HepG2 (cell line): ENCODE results near the gene NEK8. TPM values are rescaled to one million over a fixed set of nuclear protein-coding genes. Genes with fewer than 3 reads are reported as not detected.

ENCODE experiments used
- CERS6 ChIP-seq: sonication (generic); formaldehyde crosslinking; IDR thresholded peaks from 2 replicates; pipeline ENCODE4 v1.5.0; 2020; ENCODE audit warnings: missing genetic modification reagents
- ERF ChIP-seq: IDR thresholded peaks from 2 replicates; pipeline ENCODE4 v1.6.1; 2018; ENCODE audit warnings: missing biosample characterization, missing genetic modification reagents
- ZFP36 ChIP-seq: fragments of 150-350 bp; IDR thresholded peaks from 2 replicates; pipeline ENCODE4 v1.6.1; 2018; ENCODE audit warnings: borderline replicate concordance, low read length, low read depth; ENCODE audit not compliant: partially characterized antibody
- ZNF20 ChIP-seq: sonication (generic); formaldehyde crosslinking; IDR thresholded peaks from 2 replicates; pipeline ENCODE4 v1.4.0; 2020; ENCODE audit warnings: mild to moderate bottlenecking, moderate library complexity, missing genetic modification reagents
- ZNF354B ChIP-seq: sonication (generic); formaldehyde crosslinking; IDR thresholded peaks from 2 replicates; pipeline ENCODE4 v1.8.0; 2022; ENCODE audit warnings: mild to moderate bottlenecking, missing genetic modification reagents
- ZNF530 ChIP-seq: sonication (generic); formaldehyde crosslinking; IDR thresholded peaks from 2 replicates; pipeline ENCODE4 v1.5.0; 2020; ENCODE audit warnings: low read depth, mild to moderate bottlenecking, missing genetic modification reagents
- ZSCAN22 ChIP-seq: sonication (generic); formaldehyde crosslinking; IDR thresholded peaks from 2 replicates; pipeline ENCODE4 v1.4.0; 2020; ENCODE audit warnings: mild to moderate bottlenecking, missing genetic modification reagents
- ZSCAN5A ChIP-seq: sonication (generic); formaldehyde crosslinking; IDR thresholded peaks from 2 replicates; pipeline ENCODE4 v1.8.0; 2022; ENCODE audit warnings: mild to moderate bottlenecking, missing genetic modification reagents, borderline replicate concordance
- polyA plus RNA-seq, 8 experiments: library from polyadenylated mRNA; depleted of rRNA in 3 of 8; stranded (reverse) in 7 of 8; unstranded in 1 of 8; fragments of >200 nt; fragmentation: Illumina TruSeq in 4 of 8; extraction: Trizol in 4 of 8; gene quantifications; 2 replicates each; pipeline versions ENCODE4 v1.2.1 to v1.2.3, GENCODE V29; 2011 to 2016; ENCODE audit warnings: low read depth in 4 of 8, missing spikeins in 1 of 8, mixed read lengths in 1 of 8; ENCODE audit not compliant: insufficient read depth in 1 of 8
- total RNA-seq, 5 experiments: library from RNA; depleted of rRNA; stranded (reverse); fragments of >200 nt; fragmentation: Illumina TruSeq; extraction: Trizol; gene quantifications; 2 replicates each; pipeline ENCODE4 v1.2.3, GENCODE V29; 2016; ENCODE audit warnings: low read depth in 1 of 5
- TF ChIP-seq, protein P1 (sequence below): sonication (generic); formaldehyde crosslinking; IDR thresholded peaks from 2 replicates; pipeline ENCODE4 v1.4.0; 2020; ENCODE audit warnings: mild to moderate bottlenecking, missing genetic modification reagents
- TF ChIP-seq, protein P2 (sequence below): sonication (generic); IDR thresholded peaks from 2 replicates; pipeline ENCODE4 v1.6.1; 2016; ENCODE audit warnings: low read depth, borderline replicate concordance
- TF ChIP-seq, protein P3 (sequence below): sonication (generic); formaldehyde crosslinking; IDR thresholded peaks from 2 replicates; pipeline ENCODE4 v1.5.0; 2020; ENCODE audit warnings: mild to moderate bottlenecking, missing genetic modification reagents
- TF ChIP-seq, protein P4 (sequence below): fragments of 450-650 bp; IDR thresholded peaks from 2 replicates; pipeline ENCODE4 v1.6.1; 2017; ENCODE audit warnings: mild to moderate bottlenecking
- TF ChIP-seq, protein P5 (sequence below): sonication (generic); formaldehyde crosslinking; IDR thresholded peaks from 2 replicates; pipeline ENCODE4 v1.5.1; 2020; ENCODE audit warnings: missing genetic modification reagents, mild to moderate bottlenecking, borderline replicate concordance

Gene NEK8
- total and polyA plus RNA-seq, 2 of the 13 experiments (the other 11 are each of a cell fraction or from before 2014, with no cell fraction given), result 5.8 to 13.5 TPM

- TF ChIP-seq, protein P1, sequence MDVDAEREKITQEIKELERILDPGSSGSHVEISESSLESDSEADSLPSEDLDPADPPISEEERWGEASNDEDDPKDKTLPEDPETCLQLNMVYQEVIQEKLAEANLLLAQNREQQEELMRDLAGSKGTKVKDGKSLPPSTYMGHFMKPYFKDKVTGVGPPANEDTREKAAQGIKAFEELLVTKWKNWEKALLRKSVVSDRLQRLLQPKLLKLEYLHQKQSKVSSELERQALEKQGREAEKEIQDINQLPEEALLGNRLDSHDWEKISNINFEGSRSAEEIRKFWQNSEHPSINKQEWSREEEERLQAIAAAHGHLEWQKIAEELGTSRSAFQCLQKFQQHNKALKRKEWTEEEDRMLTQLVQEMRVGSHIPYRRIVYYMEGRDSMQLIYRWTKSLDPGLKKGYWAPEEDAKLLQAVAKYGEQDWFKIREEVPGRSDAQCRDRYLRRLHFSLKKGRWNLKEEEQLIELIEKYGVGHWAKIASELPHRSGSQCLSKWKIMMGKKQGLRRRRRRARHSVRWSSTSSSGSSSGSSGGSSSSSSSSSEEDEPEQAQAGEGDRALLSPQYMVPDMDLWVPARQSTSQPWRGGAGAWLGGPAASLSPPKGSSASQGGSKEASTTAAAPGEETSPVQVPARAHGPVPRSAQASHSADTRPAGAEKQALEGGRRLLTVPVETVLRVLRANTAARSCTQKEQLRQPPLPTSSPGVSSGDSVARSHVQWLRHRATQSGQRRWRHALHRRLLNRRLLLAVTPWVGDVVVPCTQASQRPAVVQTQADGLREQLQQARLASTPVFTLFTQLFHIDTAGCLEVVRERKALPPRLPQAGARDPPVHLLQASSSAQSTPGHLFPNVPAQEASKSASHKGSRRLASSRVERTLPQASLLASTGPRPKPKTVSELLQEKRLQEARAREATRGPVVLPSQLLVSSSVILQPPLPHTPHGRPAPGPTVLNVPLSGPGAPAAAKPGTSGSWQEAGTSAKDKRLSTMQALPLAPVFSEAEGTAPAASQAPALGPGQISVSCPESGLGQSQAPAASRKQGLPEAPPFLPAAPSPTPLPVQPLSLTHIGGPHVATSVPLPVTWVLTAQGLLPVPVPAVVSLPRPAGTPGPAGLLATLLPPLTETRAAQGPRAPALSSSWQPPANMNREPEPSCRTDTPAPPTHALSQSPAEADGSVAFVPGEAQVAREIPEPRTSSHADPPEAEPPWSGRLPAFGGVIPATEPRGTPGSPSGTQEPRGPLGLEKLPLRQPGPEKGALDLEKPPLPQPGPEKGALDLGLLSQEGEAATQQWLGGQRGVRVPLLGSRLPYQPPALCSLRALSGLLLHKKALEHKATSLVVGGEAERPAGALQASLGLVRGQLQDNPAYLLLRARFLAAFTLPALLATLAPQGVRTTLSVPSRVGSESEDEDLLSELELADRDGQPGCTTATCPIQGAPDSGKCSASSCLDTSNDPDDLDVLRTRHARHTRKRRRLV (CRISPR knock-in tag), result no peak
- TF ChIP-seq ERF (no peak; the same call in 1 of the 2 replicates), ZNF20 (CRISPR knock-in tag) (no peak), ZSCAN5A (CRISPR knock-in tag) (no peak), ZSCAN22 (CRISPR knock-in tag) (no peak), CERS6 (CRISPR knock-in tag) (no peak), ZFP36 (no peak), ZNF530 (no peak), ZNF354B (CRISPR knock-in tag) (no peak)
- TF ChIP-seq, protein P2, sequence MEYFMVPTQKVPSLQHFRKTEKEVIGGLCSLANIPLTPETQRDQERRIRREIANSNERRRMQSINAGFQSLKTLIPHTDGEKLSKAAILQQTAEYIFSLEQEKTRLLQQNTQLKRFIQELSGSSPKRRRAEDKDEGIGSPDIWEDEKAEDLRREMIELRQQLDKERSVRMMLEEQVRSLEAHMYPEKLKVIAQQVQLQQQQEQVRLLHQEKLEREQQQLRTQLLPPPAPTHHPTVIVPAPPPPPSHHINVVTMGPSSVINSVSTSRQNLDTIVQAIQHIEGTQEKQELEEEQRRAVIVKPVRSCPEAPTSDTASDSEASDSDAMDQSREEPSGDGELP, result peak; percentile 83
- TF ChIP-seq, protein P3, sequence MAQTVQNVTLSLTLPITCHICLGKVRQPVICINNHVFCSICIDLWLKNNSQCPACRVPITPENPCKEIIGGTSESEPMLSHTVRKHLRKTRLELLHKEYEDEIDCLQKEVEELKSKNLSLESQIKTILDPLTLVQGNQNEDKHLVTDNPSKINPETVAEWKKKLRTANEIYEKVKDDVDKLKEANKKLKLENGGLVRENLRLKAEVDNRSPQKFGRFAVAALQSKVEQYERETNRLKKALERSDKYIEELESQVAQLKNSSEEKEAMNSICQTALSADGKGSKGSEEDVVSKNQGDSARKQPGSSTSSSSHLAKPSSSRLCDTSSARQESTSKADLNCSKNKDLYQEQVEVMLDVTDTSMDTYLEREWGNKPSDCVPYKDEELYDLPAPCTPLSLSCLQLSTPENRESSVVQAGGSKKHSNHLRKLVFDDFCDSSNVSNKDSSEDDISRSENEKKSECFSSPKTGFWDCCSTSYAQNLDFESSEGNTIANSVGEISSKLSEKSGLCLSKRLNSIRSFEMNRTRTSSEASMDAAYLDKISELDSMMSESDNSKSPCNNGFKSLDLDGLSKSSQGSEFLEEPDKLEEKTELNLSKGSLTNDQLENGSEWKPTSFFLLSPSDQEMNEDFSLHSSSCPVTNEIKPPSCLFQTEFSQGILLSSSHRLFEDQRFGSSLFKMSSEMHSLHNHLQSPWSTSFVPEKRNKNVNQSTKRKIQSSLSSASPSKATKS (CRISPR knock-in tag), result no peak
- TF ChIP-seq, protein P4, sequence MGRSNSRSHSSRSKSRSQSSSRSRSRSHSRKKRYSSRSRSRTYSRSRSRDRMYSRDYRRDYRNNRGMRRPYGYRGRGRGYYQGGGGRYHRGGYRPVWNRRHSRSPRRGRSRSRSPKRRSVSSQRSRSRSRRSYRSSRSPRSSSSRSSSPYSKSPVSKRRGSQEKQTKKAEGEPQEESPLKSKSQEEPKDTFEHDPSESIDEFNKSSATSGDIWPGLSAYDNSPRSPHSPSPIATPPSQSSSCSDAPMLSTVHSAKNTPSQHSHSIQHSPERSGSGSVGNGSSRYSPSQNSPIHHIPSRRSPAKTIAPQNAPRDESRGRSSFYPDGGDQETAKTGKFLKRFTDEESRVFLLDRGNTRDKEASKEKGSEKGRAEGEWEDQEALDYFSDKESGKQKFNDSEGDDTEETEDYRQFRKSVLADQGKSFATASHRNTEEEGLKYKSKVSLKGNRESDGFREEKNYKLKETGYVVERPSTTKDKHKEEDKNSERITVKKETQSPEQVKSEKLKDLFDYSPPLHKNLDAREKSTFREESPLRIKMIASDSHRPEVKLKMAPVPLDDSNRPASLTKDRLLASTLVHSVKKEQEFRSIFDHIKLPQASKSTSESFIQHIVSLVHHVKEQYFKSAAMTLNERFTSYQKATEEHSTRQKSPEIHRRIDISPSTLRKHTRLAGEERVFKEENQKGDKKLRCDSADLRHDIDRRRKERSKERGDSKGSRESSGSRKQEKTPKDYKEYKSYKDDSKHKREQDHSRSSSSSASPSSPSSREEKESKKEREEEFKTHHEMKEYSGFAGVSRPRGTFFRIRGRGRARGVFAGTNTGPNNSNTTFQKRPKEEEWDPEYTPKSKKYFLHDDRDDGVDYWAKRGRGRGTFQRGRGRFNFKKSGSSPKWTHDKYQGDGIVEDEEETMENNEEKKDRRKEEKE, result no peak
- TF ChIP-seq, protein P5, sequence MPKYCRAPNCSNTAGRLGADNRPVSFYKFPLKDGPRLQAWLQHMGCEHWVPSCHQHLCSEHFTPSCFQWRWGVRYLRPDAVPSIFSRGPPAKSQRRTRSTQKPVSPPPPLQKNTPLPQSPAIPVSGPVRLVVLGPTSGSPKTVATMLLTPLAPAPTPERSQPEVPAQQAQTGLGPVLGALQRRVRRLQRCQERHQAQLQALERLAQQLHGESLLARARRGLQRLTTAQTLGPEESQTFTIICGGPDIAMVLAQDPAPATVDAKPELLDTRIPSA (CRISPR knock-in tag), result no peak; the same call in 1 of the 2 replicates
These were observed 1.7 kb upstream of the NEK8 start (continued) for GRCh38 chr17:28726627-28727491.
